ENCODE measurements around the gene DIAPH2.

The DIAPH2 gene

DNA sequence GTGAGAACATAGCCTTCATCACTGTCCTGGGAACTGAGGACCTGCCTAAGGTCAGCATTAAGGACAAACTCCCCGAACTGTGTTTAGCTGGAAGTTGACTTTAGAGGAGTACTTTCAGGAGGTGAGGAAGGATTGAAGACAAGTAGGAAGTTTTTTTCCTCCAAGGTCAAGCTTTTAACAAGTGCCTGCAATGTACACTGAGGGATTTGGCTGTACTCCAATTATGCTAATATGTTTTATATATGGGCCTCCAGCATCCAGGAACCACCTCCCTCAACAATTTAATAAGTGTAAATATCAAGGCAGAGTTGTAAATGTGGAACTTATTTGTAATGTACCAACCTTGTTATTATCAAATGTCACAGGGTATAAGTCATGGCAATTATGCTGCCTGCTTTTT lies 925.3 kb downstream of the DIAPH2 start:
- H3K4me3 ChIP-seq (ENCODE audit: low read depth, low read length): no peak overlapping the region
- CTCF ChIA-PET: interaction anchor here (1.3 kb wide), 1 partner anchor 11 kb away, joined by 3 read pairs; no protein-coding TSS in a partner anchor
- H3K4me1 ChIP-seq (ENCODE audit: control insufficient read depth, insufficient read depth, low read length): no peaks in the 10 kb centered on the region
- H3K27ac ChIP-seq (ENCODE audit: extremely low read depth, low read depth, low read length): no peak overlapping the region
- POLR2A ChIA-PET: no interaction called here
- H3K36me3 ChIP-seq (ENCODE audit: control insufficient read depth in 2 of 2, insufficient read depth in 1 of 2, low read length in 2 of 2): no peaks in the 10 kb centered on the region
- no peaks in the 10 kb centered on the region for H3K9me3 ChIP-seq (ENCODE audit: control insufficient read depth, insufficient read depth, low read depth, low read length)
- TF ChIP-seq ZNF555 (tag by site-specific recombination; conservative IDR thresholded peaks at IDR 0.05): no peak
- no peak for TF ChIP-seq ZSCAN23 (tag by site-specific recombination; IDR thresholded peaks at IDR 0.05)
- TF ChIP-seq, protein P1, sequence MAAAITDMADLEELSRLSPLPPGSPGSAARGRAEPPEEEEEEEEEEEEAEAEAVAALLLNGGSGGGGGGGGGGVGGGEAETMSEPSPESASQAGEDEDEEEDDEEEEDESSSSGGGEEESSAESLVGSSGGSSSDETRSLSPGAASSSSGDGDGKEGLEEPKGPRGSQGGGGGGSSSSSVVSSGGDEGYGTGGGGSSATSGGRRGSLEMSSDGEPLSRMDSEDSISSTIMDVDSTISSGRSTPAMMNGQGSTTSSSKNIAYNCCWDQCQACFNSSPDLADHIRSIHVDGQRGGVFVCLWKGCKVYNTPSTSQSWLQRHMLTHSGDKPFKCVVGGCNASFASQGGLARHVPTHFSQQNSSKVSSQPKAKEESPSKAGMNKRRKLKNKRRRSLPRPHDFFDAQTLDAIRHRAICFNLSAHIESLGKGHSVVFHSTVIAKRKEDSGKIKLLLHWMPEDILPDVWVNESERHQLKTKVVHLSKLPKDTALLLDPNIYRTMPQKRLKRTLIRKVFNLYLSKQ (tag by site-specific recombination; IDR thresholded peaks at IDR 0.05; ENCODE audit: borderline replicate concordance): no peak
- no peak for TF ChIP-seq ZNF629 (tag by site-specific recombination; IDR thresholded peaks at IDR 0.05)
- TF ChIP-seq ZNF585B (tag by site-specific recombination; IDR thresholded peaks at IDR 0.05): no peak
- TF ChIP-seq GLI4 (tag by site-specific recombination; IDR thresholded peaks at IDR 0.05): no peak
- no peak for TF ChIP-seq SCRT2 (tag by site-specific recombination; IDR thresholded peaks at IDR 0.05)
- no peak for TF ChIP-seq ZEB2 (tag by site-specific recombination; IDR thresholded peaks at IDR 0.05)

DNA sequence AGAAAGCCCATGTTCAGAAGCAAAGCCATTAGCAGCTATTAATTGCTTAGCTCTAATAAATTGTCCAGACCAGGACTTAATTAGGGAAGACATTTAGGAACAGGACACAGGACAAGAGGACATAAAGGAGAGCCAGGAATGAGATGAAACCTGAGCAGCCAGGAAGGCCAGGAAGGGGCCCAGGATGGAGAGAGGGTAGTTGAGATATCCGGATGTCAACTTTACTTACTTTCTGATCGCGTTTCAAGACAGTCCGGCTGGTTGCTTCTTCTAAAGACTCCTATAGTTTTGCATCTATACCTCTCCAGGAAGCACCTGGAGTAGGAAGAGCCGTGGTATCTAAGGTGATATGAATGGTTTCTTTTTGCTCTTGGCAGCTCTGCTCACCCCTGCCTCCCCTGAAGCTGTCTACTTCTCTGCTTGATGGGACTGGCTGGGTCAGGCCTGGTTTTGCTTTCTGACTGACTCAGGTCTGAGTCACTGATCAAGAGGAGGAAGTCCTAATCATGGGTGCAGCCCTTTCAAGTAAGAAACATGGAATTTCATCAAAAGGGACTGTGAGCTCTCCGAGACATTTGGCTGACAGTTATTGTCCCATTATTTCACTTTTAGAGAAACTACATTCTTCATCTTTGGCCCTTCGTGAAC lies 932.4 kb downstream of the DIAPH2 start:
- Histone ChIP-seq H3K4me1 (ENCODE audit: control insufficient read depth, insufficient read depth, low read length) (no peaks in the 10 kb centered on the region), H3K27ac (ENCODE audit: extremely low read depth, low read depth, low read length) (no peak overlapping the region), H3K9me3 (ENCODE audit: control insufficient read depth, insufficient read depth, low read depth, low read length) (no peaks in the 10 kb centered on the region), H3K36me3 (ENCODE audit: control insufficient read depth in 2 of 2, insufficient read depth in 1 of 2, low read length in 2 of 2) (no peaks in the 10 kb centered on the region), H3K4me3 (ENCODE audit: low read depth, low read length) (no peak overlapping the region)
- ChIA-PET CTCF (interaction anchor here (0.7 kb wide), 1 partner anchor 1065 kb away, joined by 3 read pairs; no protein-coding TSS in a partner anchor), POLR2A (no interaction called here)
- no peak for TF ChIP-seq PRDM1 (tag by site-specific recombination; IDR thresholded peaks at IDR 0.05)
- TF ChIP-seq ZNF211 (tag by site-specific recombination; IDR thresholded peaks at IDR 0.05; ENCODE audit: low read depth): no peak
- no peak for TF ChIP-seq ZFP3 (tag by site-specific recombination; IDR thresholded peaks at IDR 0.05; ENCODE audit: low read depth)
- TF ChIP-seq, protein P2, sequence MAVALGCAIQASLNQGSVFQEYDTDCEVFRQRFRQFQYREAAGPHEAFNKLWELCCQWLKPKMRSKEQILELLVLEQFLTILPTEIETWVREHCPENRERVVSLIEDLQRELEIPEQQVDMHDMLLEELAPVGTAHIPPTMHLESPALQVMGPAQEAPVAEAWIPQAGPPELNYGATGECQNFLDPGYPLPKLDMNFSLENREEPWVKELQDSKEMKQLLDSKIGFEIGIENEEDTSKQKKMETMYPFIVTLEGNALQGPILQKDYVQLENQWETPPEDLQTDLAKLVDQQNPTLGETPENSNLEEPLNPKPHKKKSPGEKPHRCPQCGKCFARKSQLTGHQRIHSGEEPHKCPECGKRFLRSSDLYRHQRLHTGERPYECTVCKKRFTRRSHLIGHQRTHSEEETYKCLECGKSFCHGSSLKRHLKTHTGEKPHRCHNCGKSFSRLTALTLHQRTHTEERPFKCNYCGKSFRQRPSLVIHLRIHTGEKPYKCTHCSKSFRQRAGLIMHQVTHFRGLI (tag by site-specific recombination; IDR thresholded peaks at IDR 0.05): no peak
- no peak for TF ChIP-seq ZNF610 (tag by site-specific recombination; IDR thresholded peaks at IDR 0.05; ENCODE audit: borderline replicate concordance)
- no peak for TF ChIP-seq ZNF596 (tag by site-specific recombination; IDR thresholded peaks at IDR 0.05)
- TF ChIP-seq SP7 (tag by site-specific recombination; IDR thresholded peaks at IDR 0.05): no peak
- TF ChIP-seq, protein P3, sequence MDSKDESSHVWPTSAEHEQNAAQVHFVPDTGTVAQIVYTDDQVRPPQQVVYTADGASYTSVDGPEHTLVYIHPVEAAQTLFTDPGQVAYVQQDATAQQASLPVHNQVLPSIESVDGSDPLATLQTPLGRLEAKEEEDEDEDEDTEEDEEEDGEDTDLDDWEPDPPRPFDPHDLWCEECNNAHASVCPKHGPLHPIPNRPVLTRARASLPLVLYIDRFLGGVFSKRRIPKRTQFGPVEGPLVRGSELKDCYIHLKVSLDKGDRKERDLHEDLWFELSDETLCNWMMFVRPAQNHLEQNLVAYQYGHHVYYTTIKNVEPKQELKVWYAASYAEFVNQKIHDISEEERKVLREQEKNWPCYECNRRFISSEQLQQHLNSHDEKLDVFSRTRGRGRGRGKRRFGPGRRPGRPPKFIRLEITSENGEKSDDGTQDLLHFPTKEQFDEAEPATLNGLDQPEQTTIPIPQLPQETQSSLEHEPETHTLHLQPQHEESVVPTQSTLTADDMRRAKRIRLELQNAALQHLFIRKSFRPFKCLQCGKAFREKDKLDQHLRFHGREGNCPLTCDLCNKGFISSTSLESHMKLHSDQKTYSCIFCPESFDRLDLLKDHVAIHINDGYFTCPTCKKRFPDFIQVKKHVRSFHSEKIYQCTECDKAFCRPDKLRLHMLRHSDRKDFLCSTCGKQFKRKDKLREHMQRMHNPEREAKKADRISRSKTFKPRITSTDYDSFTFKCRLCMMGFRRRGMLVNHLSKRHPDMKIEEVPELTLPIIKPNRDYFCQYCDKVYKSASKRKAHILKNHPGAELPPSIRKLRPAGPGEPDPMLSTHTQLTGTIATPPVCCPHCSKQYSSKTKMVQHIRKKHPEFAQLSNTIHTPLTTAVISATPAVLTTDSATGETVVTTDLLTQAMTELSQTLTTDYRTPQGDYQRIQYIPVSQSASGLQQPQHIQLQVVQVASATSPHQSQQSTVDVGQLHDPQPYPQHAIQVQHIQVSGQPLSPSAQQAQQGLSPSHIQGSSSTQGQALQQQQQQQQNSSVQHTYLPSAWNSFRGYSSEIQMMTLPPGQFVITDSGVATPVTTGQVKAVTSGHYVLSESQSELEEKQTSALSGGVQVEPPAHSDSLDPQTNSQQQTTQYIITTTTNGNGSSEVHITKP (tag by site-specific recombination; IDR thresholded peaks at IDR 0.05): no peak

Data from HEK293 (cell line).